NT2/D1 (cell line): Measurements from ENCODE around the gene INSC.

Source experiments
- DNase-seq: peaks from one replicate; pipeline ENCODE4 v3.0.0-alpha.2; 2011; ENCODE audit warnings: low read depth, low spot score
- H3K27me3 ChIP-seq: 2 replicates; pipeline ENCODE4 v1.6.0; 2011; ENCODE audit warnings: mild to moderate bottlenecking; ENCODE audit not compliant: insufficient read length, insufficient read depth
- H3K36me3 ChIP-seq: 2 replicates; pipeline ENCODE4 v1.6.1; 2011; ENCODE audit warnings: mild to moderate bottlenecking, low read length, mixed read lengths; ENCODE audit not compliant: insufficient read depth, insufficient read length
- H3K4me1 ChIP-seq: 2 replicates; pipeline ENCODE4 v1.5.1; 2011; ENCODE audit not compliant: insufficient read depth, insufficient read length
- H3K4me3 ChIP-seq: 2 replicates; pipeline ENCODE4 v1.5.1; 2011; ENCODE audit warnings: low read depth; ENCODE audit not compliant: insufficient read length
- H3K9ac ChIP-seq: 2 replicates; pipeline ENCODE4 v1.6.0; 2011; ENCODE audit warnings: low read depth; ENCODE audit not compliant: insufficient read length
- H3K9me3 ChIP-seq: 2 replicates; pipeline ENCODE4 v1.5.1; 2011; ENCODE audit warnings: mild to moderate bottlenecking, low read length; ENCODE audit not compliant: insufficient read depth
- SUZ12 ChIP-seq: IDR thresholded peaks from 2 replicates; pipeline ENCODE4 v1.6.1; 2011; ENCODE audit not compliant: insufficient read length, insufficient read depth; ENCODE audit errors: extremely low read depth
- YY1 ChIP-seq: IDR thresholded peaks from 2 replicates; pipeline ENCODE4 v1.6.1; 2011; ENCODE audit not compliant: insufficient read length, insufficient read depth
- ZNF274 ChIP-seq: IDR thresholded peaks from 2 replicates; pipeline ENCODE4 v1.6.1; 2011; ENCODE audit warnings: mild to moderate bottlenecking, low read depth, low read length

INSC gene

DNA sequence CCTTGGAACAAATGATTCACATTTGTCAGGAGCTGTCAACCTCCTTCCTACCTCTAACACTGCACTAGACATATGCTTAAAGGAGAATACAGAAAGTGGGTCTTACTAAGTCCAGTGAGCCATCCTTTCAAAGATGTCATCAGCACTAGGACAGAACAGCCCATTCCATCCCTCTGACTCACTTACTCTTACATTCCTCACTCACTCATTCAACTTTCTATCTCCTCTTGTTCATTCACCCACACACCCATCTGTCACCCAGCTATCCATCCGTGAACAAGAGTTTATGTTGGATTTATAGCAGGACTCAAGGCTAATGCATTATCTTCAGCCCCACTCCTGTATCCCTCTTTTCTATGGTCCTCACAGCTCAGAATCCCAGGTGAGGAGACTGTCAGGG, 9.1 kb downstream of the INSC start:
- Histone ChIP-seq H3K4me1 (no peaks in the 10 kb centered on the region), H3K9me3 (no peaks in the 10 kb centered on the region), H3K27me3 (no peaks in the 10 kb centered on the region), H3K4me3 (no peak overlapping the region), H3K36me3 (no peaks in the 10 kb centered on the region), H3K9ac (no peak overlapping the region)
- no peak for DNase-seq
- no peak for TF ChIP-seq YY1
- no peak for TF ChIP-seq ZNF274
- no peak for TF ChIP-seq SUZ12

DNA sequence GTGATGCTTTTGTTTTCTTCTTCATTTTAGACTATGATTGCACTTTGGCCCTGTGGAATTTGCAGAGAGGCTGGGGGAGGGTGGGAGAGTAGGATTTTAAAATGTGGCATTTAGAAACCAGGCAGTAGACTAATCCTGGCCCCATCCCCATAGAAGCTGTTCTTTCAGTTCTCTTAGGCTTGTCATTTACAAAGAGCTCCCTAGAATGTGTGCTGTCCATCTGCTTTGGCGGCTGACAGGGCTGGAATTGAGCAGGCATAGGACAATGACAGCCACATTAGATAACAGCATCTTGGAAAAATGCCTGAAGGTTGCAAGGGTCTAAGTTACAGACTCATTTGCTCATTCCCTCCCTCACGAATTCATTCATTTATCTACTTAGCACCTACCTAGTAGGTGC, 9.8 kb downstream of the INSC start:
- H3K4me3 ChIP-seq = no peak overlapping the region
- TF ChIP-seq YY1 (no peak), SUZ12 (no peak), ZNF274 (no peak)

GRCh38 chr11:15127341-15127740, 12.6 kb downstream of the INSC start:
- Histone ChIP-seq H3K27me3 (no peaks in the 10 kb centered on the region), H3K4me1 (no peaks in the 10 kb centered on the region), H3K9me3 (no peaks in the 10 kb centered on the region), H3K36me3 (no peaks in the 10 kb centered on the region), H3K4me3 (no peak overlapping the region), H3K9ac (no peak overlapping the region)
- TF ChIP-seq YY1 (no peak), ZNF274 (no peak), SUZ12 (no peak)
- DNase-seq = no peak

More for the DNA sequence above, 9.8 kb downstream of the INSC start:
- no peaks in the 10 kb centered on the region for H3K36me3 ChIP-seq
- no peaks in the 10 kb centered on the region for H3K27me3 ChIP-seq
- no peaks in the 10 kb centered on the region for H3K4me1 ChIP-seq
- no peak overlapping the region for H3K9ac ChIP-seq
- no peaks in the 10 kb centered on the region for H3K9me3 ChIP-seq
- DNase-seq = no peak

- no peaks in the 10 kb centered on the region for H3K9me3 ChIP-seq
- DNase-seq = no peak
- H3K36me3 ChIP-seq = no peaks in the 10 kb centered on the region
- TF ChIP-seq YY1 = no peak
- TF ChIP-seq SUZ12 = no peak
- no peak for TF ChIP-seq ZNF274
- no peak overlapping the region for H3K4me3 ChIP-seq
- H3K27me3 ChIP-seq = no peaks in the 10 kb centered on the region
- no peaks in the 10 kb centered on the region for H3K4me1 ChIP-seq
- no peak overlapping the region for H3K9ac ChIP-seq
Measured at GRCh38 chr11:15128621-15129020, 13.9 kb downstream of the INSC start.

GRCh38 chr11:15136166-15136565, 21.4 kb downstream of the INSC start:
- H3K27me3 ChIP-seq = no peaks in the 10 kb centered on the region
- no peak for DNase-seq
- H3K4me1 ChIP-seq = no peaks in the 10 kb centered on the region
- H3K36me3 ChIP-seq = no peaks in the 10 kb centered on the region
- no peaks in the 10 kb centered on the region for H3K9me3 ChIP-seq
- TF ChIP-seq ZNF274 = no peak
- TF ChIP-seq YY1 = no peak
- no peak for TF ChIP-seq SUZ12
- H3K9ac ChIP-seq = no peak overlapping the region
- H3K4me3 ChIP-seq = no peak overlapping the region

DNA sequence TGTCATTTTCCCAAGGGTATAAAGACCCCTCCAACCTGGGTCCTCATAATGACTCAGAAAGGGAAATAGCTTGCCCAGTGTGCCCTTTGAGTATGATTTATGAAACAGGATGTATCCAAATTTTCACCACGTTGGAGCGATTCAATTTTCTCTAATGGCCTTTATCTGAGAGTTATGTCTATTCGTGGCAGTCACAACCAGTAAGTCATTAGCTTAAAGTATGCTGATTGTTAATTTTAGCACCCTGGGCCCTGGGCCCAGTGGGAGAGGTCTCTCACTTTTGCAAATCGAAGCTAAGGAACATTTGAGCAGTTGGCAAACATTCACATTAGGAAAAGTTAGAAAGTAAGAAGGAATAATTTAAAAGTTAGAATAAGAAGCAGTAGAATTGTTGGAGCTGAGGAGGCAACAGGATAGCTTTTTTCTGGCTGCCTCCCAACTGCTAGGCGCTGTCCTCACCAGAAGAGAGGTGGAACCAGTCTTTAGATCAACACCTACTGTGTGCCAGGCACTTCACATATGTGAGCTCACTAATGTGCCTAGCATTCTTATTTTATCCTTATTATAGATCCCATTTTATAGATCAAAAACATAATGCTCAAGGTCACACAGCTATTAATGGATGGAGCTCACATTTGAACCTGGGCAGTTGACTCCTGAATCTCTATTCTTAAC, 24.5 kb downstream of the INSC start:
- no peak for TF ChIP-seq SUZ12
- no peak for TF ChIP-seq ZNF274
- TF ChIP-seq YY1 = no peak

GRCh38 chr11:15139958-15140659, 25.4 kb downstream of the INSC start:
- Histone ChIP-seq H3K36me3 (no peaks in the 10 kb centered on the region), H3K4me1 (no peaks in the 10 kb centered on the region), H3K9me3 (no peaks in the 10 kb centered on the region), H3K4me3 (no peak overlapping the region), H3K9ac (no peak overlapping the region), H3K27me3 (no peaks in the 10 kb centered on the region)
- no peak for DNase-seq
- TF ChIP-seq YY1 = no peak
- TF ChIP-seq ZNF274 = no peak
- TF ChIP-seq SUZ12 = no peak

More for the DNA sequence above, 24.5 kb downstream of the INSC start:
- Histone ChIP-seq H3K4me3 (no peak overlapping the region), H3K4me1 (no peaks in the 10 kb centered on the region), H3K36me3 (no peaks in the 10 kb centered on the region), H3K9me3 (no peaks in the 10 kb centered on the region), H3K9ac (no peak overlapping the region), H3K27me3 (no peaks in the 10 kb centered on the region)
- DNase-seq = no peak

GRCh38 chr11:15141381-15141780, 26.7 kb downstream of the INSC start:
- no peaks in the 10 kb centered on the region for H3K36me3 ChIP-seq
- no peaks in the 10 kb centered on the region for H3K9me3 ChIP-seq
- TF ChIP-seq YY1 (no peak), SUZ12 (no peak), ZNF274 (no peak)
- DNase-seq = no peak
- no peak overlapping the region for H3K4me3 ChIP-seq
- H3K9ac ChIP-seq = no peak overlapping the region
- H3K4me1 ChIP-seq = no peaks in the 10 kb centered on the region
- no peaks in the 10 kb centered on the region for H3K27me3 ChIP-seq
